Progenitor cell of endocrine pancreas (in vitro differentiated cells): ENCODE measurements around the gene LPIN2. TPM values are rescaled to one million over a fixed set of nuclear protein-coding genes. Genes with fewer than 3 reads are reported as not detected.

Experiments
- DNase-seq: peaks from one replicate; pipeline ENCODE4 v3.0.0; 2021; ENCODE audit warnings: low spot score; ENCODE audit not compliant: unreplicated experiment
- H3K27ac Mint-ChIP-seq: 2 replicates; pipeline ENCODE4 v1.8.0; 2021; ENCODE audit warnings: mild to moderate bottlenecking, moderate library complexity, mixed read lengths
- H3K27me3 Mint-ChIP-seq: 2 replicates; pipeline ENCODE4 v1.8.0; 2021; ENCODE audit warnings: mixed read lengths
- H3K36me3 Mint-ChIP-seq: 2 replicates; pipeline ENCODE4 v1.8.0; 2022; ENCODE audit warnings: mixed read lengths; ENCODE audit not compliant: insufficient read depth
- H3K4me1 Mint-ChIP-seq: 2 replicates; pipeline ENCODE4 v1.8.0; 2021; ENCODE audit warnings: low read depth, mixed read lengths
- H3K4me3 Mint-ChIP-seq: 2 replicates; pipeline ENCODE4 v1.8.0; 2021; ENCODE audit warnings: low read depth, mild to moderate bottlenecking, moderate library complexity, mixed read lengths
- H3K9me3 Mint-ChIP-seq: 2 replicates; pipeline ENCODE4 v1.8.0; 2021; ENCODE audit warnings: low read depth, mixed read lengths
- total RNA-seq: library from RNA; stranded (reverse); gene quantifications from 2 replicates; pipeline ENCODE4 v1.2.1, GENCODE V29; 2021
- TF ChIP-seq, protein P1 (sequence below): fragments of 200-600 bp; sonication (generic); IDR thresholded peaks from one replicate; pipeline ENCODE4 v1.5.0; 2021; ENCODE audit warnings: antibody characterized with exemption, mild to moderate bottlenecking; ENCODE audit not compliant: unreplicated experiment

Gene LPIN2
- total RNA-seq, 1 donor from 2014 or later = 25.9 TPM

DNA sequence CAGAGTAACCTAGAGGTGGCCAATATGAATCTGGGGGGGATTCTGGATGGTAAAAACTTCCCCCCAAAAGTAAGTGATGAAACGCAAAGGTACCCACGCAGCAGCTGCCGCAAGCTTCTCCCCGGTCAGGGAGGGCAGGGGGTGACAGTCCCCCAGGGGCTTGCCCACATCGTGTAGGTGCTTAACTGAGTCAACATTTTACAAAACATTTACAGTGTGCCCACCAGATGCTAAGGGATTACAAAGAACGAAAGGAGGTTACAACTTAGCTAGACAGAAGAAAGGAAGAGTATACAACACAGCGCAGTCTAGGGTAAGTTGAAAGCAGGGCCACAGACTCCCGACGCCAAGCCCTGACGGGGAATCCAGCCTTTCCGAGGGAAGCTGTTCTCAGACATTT lies 45.6 kb downstream of the LPIN2 start:
- Mint-ChIP-seq H3K4me1 (peaks cover 5% of the 10 kb centered on the region), H3K4me3 (no peak overlapping the region), H3K36me3 (peaks cover 1% of the 10 kb centered on the region), H3K9me3 (no peaks in the 10 kb centered on the region), H3K27ac (peak overlapping the region; percentile 68), H3K27me3 (no peaks in the 10 kb centered on the region)
- DNase-seq = no peak
- TF ChIP-seq, protein P1, sequence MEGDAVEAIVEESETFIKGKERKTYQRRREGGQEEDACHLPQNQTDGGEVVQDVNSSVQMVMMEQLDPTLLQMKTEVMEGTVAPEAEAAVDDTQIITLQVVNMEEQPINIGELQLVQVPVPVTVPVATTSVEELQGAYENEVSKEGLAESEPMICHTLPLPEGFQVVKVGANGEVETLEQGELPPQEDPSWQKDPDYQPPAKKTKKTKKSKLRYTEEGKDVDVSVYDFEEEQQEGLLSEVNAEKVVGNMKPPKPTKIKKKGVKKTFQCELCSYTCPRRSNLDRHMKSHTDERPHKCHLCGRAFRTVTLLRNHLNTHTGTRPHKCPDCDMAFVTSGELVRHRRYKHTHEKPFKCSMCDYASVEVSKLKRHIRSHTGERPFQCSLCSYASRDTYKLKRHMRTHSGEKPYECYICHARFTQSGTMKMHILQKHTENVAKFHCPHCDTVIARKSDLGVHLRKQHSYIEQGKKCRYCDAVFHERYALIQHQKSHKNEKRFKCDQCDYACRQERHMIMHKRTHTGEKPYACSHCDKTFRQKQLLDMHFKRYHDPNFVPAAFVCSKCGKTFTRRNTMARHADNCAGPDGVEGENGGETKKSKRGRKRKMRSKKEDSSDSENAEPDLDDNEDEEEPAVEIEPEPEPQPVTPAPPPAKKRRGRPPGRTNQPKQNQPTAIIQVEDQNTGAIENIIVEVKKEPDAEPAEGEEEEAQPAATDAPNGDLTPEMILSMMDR = no peak

- peaks cover 1% of the 10 kb centered on the region for H3K36me3 Mint-ChIP-seq
- H3K9me3 Mint-ChIP-seq = no peaks in the 10 kb centered on the region
- no peaks in the 10 kb centered on the region for H3K27me3 Mint-ChIP-seq
- no peak overlapping the region for H3K4me3 Mint-ChIP-seq
- no peak overlapping the region for H3K27ac Mint-ChIP-seq
- no peak for DNase-seq
- TF ChIP-seq, protein P1 = no peak
- H3K4me1 Mint-ChIP-seq = peaks cover 5% of the 10 kb centered on the region
Observed at GRCh38 chr18:2966560-2966959, 46.4 kb downstream of the LPIN2 start.

GRCh38 chr18:2965797-2966196 lies 47.1 kb downstream of the LPIN2 start:
- DNase-seq = no peak
- no peaks in the 10 kb centered on the region for H3K27me3 Mint-ChIP-seq
- H3K4me1 Mint-ChIP-seq = peaks cover 5% of the 10 kb centered on the region
- TF ChIP-seq, protein P1 = no peak
- H3K4me3 Mint-ChIP-seq = no peak overlapping the region
- H3K9me3 Mint-ChIP-seq = no peaks in the 10 kb centered on the region
- H3K27ac Mint-ChIP-seq = no peak overlapping the region
- H3K36me3 Mint-ChIP-seq = no peaks in the 10 kb centered on the region

DNA sequence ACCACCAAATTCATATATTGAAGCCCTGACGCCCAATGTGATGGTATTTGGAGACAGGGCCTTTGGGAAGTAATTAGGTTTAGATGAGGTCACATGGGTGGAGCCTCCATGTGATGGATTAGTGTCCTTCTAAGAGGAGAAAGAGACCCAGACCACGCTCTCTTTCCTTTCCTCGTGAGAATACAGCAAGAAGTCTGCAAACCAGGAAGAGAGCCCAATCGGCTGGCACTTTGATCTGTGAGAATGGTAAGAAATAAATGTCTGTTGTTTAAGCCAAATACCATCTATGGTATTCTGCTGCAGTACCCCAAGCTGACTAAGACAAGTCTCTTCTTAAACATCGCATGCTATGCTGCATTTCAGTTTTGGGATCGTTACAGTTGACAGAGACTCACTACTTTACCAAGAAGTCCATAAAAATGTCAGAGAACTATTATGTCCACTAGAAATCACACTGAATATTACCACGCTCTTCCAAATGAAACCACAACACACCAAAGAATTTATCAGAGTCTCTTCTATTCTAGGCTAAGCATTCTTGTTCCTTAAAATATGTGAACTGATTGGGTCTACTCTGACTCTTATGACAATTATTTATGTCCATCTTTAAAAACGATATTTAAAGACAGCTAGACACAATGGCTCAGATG lies 48.5 kb downstream of the LPIN2 start:
- H3K4me3 Mint-ChIP-seq = no peak overlapping the region
- H3K4me1 Mint-ChIP-seq = peaks cover 7% of the 10 kb centered on the region

More for the DNA sequence above, 48.5 kb downstream of the LPIN2 start:
- TF ChIP-seq, protein P1 = no peak
- H3K9me3 Mint-ChIP-seq = no peaks in the 10 kb centered on the region
- no peak for DNase-seq
- no peaks in the 10 kb centered on the region for H3K27me3 Mint-ChIP-seq
- H3K27ac Mint-ChIP-seq = no peak overlapping the region
- peaks cover 3% of the 10 kb centered on the region for H3K36me3 Mint-ChIP-seq

Other genes starting within 250 kb of the LPIN2 start
- 8.7 and 12.5 TPM in 2 replicates for gene EMILIN2, start 166.1 kb downstream of the LPIN2 start, total RNA-seq
- 1.1 TPM in 2 replicates for gene MYOM1, start 206.8 kb upstream of the LPIN2 start, total RNA-seq
- 236 and 256 TPM in 2 replicates for gene MYL12A, start 234.7 kb upstream of the LPIN2 start, total RNA-seq
- gene MYL12B, start 249.0 kb upstream of the LPIN2 start, total RNA-seq = 187 and 193 TPM in 2 replicates